AG09309 (cell line): Measurements from ENCODE around the gene ZNF823.
"Not testable (repeated sequence)": the region's sequence is repeated elsewhere in the genome, so short reads cannot be mapped to it uniquely, and the experiment has no call there.

Experiments used
- DNase-seq: peaks from one replicate; pipeline ENCODE4 v3.0.0-alpha.2; 2010; ENCODE audit warnings: low read depth
- H3K4me3 ChIP-seq: 2 replicates; pipeline ENCODE4 v1.5.1; 2011; ENCODE audit warnings: mild to moderate bottlenecking, low read depth, low read length, moderate library complexity; ENCODE audit not compliant: control insufficient read depth
- TF ChIP-seq, protein P1 (sequence below): IDR thresholded peaks from 2 replicates; pipeline ENCODE4 v1.5.1; 2011; ENCODE audit warnings: mild to moderate bottlenecking, low read depth, low read length, inconsistent platforms; ENCODE audit not compliant: insufficient read depth, control insufficient read depth; ENCODE audit errors: missing control alignments

ZNF823 gene

DNA sequence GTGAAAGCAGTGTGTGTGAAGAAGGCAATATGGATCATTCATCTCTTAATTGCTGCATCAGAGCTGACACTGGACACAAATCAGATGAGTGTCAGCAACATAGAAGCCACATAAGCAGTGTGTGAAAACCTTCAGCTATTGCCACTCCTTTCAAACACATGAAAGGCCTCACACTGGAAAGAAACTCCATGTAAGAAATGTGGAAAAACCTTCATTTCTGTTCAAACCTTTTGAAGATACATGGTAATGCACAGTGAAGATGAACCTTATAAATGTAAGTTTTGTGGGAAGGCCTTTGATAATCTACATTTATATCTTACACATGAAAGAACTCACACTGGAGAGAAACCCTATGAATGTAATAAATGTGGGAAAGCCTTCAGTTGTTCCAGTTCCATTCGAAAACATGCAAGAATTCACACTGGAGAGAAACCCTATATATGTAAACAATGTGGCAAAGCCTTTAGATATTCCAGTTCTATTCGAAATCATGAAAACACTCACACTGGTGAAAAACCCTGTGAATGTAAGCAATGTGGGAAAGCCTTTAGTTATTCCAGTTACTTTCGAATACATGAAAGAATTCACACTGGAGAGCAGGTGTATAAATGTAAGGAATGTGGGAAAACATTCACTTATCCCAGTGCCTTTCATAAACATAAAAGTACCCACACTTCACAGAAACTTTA, 53.6 kb downstream of the ZNF823 start:
- TF ChIP-seq, protein P1, sequence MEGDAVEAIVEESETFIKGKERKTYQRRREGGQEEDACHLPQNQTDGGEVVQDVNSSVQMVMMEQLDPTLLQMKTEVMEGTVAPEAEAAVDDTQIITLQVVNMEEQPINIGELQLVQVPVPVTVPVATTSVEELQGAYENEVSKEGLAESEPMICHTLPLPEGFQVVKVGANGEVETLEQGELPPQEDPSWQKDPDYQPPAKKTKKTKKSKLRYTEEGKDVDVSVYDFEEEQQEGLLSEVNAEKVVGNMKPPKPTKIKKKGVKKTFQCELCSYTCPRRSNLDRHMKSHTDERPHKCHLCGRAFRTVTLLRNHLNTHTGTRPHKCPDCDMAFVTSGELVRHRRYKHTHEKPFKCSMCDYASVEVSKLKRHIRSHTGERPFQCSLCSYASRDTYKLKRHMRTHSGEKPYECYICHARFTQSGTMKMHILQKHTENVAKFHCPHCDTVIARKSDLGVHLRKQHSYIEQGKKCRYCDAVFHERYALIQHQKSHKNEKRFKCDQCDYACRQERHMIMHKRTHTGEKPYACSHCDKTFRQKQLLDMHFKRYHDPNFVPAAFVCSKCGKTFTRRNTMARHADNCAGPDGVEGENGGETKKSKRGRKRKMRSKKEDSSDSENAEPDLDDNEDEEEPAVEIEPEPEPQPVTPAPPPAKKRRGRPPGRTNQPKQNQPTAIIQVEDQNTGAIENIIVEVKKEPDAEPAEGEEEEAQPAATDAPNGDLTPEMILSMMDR: no peak
- no peak for DNase-seq
- no peak overlapping the region for H3K4me3 ChIP-seq

GRCh38 chr19:11680689-11681302, 58.0 kb downstream of the ZNF823 start:
- TF ChIP-seq, protein P1: no peak
- DNase-seq: no peak

GRCh38 chr19:11678504-11678903, 60.2 kb downstream of the ZNF823 start:
- H3K4me3 ChIP-seq: no peak overlapping the region
- TF ChIP-seq, protein P1: no peak
- no peak for DNase-seq

More at GRCh38 chr19:11680689-11681302, 58.0 kb downstream of the ZNF823 start:
- no peak overlapping the region for H3K4me3 ChIP-seq

GRCh38 chr19:11676661-11677600, 61.8 kb downstream of the ZNF823 start:
- H3K4me3 ChIP-seq, DNase-seq: not testable (repeated sequence)

- H3K4me3 ChIP-seq: no peak overlapping the region
- DNase-seq: no peak
- TF ChIP-seq, protein P1: no peak
Observed at GRCh38 chr19:11675569-11675968, 63.2 kb downstream of the ZNF823 start.

- peak overlapping the region; percentile 30 for H3K4me3 ChIP-seq
- no peak for DNase-seq
- TF ChIP-seq, protein P1: peak; percentile 1
Observed at GRCh38 chr19:11674067-11674492, 64.7 kb downstream of the ZNF823 start.

DNA sequence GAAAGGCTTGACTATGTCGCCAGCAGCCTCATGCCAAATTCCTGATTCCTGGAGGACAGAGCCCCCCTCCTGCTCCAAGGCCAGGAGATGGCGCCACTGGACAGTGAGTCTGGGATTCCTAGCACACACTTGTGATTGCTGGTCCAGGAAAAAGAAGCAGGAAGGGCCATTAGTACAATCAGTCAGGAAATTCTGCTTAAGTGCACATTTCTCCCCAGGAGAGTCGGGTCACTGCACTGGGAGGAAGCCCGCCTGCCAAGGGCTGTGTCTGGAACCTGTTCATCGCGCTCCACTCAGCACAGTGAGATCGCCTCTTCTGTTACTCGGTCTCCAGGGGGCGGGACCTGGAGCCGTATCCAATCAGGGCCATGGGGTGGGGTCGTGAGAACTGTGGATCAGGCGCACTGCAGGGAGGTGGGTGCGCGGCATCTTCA, 65.1 kb downstream of the ZNF823 start:
- H3K4me3 ChIP-seq: peak overlapping the region; percentile 30
- peak; percentile 21 for DNase-seq
- TF ChIP-seq, protein P1: peak; percentile 91
